Keratinocyte (primary cell): ENCODE measurements around the gene UBXN6.

Experiments used
- EZH2 ChIP-seq: IDR thresholded peaks from one replicate; pipeline ENCODE4 v1.6.1; 2012; ENCODE audit warnings: inconsistent platforms, mild to moderate bottlenecking, low read length, moderate library complexity
- TF ChIP-seq, protein P1 (sequence below), 3 experiments: IDR thresholded peaks in 1 of 3; conservative IDR thresholded peaks in 1 of 3; optimal IDR thresholded peaks in 1 of 3; 2 replicates in 2 of 3; 3 replicates in 1 of 3; pipeline versions ENCODE3 to v1.5.1; 2011; ENCODE audit warnings: low read length in 3 of 3, mild to moderate bottlenecking in 3 of 3, moderate library complexity in 2 of 3, control low read depth in 1 of 3, inconsistent platforms in 1 of 3; ENCODE audit not compliant: insufficient read depth in 2 of 3; ENCODE audit errors: extremely low read depth in 1 of 3

- TF ChIP-seq, protein P1, sequence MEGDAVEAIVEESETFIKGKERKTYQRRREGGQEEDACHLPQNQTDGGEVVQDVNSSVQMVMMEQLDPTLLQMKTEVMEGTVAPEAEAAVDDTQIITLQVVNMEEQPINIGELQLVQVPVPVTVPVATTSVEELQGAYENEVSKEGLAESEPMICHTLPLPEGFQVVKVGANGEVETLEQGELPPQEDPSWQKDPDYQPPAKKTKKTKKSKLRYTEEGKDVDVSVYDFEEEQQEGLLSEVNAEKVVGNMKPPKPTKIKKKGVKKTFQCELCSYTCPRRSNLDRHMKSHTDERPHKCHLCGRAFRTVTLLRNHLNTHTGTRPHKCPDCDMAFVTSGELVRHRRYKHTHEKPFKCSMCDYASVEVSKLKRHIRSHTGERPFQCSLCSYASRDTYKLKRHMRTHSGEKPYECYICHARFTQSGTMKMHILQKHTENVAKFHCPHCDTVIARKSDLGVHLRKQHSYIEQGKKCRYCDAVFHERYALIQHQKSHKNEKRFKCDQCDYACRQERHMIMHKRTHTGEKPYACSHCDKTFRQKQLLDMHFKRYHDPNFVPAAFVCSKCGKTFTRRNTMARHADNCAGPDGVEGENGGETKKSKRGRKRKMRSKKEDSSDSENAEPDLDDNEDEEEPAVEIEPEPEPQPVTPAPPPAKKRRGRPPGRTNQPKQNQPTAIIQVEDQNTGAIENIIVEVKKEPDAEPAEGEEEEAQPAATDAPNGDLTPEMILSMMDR (optimal IDR thresholded peaks at IDR 0.05 in 1 of 3, IDR thresholded peaks at IDR 0.05 in 1 of 3, conservative IDR thresholded peaks at IDR 0.05 in 1 of 3; ENCODE audit: extremely low read depth in 1 of 3, insufficient read depth in 2 of 3, low read length in 3 of 3): no peak
- TF ChIP-seq EZH2: no peak
Observed at GRCh38 chr19:4477034-4477801, 19.6 kb upstream of the UBXN6 start.
